ENCODE measurements around the gene ETV7.
"Not testable (repeated sequence)": the region's sequence is repeated elsewhere in the genome, so short reads cannot be mapped to it uniquely, and the experiment has no call there.

ETV7 gene

DNA sequence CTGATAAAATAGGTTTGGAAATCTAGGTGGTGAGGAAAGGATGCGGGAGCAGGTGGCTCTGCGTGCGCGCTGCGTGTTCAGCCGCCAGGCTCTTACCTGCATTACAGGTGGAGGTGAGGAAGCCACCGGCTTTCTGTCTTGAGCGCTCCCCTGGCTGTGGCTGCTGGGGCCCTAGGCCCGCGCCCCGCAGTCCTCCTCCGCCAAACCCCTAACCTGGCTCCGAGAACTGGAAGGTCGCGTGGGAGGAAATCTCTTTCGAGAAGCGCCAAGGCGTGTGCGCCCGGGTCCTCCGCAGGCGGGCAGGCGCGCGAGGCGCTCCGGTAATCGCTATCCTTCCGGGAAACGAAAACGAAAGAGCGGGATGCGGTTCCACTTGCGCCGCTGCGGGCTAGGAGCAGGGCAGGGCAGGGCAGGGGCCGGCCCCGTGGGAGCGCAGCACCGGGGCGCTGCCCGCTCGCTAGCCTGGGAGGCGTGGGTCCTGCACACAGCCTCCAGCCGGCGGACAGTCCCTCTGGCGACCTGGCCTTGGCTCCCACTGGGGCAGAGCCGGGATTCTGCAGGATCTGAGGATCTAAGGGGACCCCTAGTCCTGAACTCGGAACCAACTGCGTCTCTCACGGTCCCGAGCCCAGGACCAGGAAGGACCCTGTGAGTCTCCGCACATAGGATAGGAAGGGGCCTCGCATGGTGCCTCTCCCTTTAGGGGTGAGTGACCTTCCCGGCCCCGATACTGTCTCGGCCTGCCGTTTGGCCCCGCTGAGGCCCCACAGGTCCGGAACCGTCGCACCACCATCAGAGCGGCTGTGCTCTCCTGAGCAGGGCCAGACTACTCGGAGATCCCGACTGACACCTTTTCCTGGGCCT is at the start of gene ETV7:
TSS of gene ETV7 (minus strand) at position 230 of the 864 bp plus-strand sequence. CDS start at position 102, 128 bp downstream.
- DNase-seq (ENCODE audit: low read depth, low spot score), result no peak

DNA sequence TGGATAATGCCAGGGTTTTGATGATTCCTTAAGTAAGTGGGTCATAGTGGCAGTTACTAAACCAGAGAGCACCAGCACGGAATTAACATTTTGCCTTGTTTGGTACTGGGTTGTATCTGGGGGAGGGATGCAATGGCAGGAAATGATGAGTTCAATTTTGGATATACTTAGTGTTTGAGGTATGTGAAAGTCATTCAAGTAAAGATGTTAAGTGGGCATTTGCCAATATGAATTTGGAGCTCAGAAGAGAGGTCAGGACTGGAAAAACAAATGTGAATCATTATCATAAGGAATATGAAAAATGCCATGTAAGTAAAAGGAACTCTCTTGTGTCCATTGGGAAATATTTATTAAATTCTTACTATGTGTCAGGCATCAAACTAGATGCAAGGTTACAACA is 49.0 kb upstream of the ETV7 start:
- DNase-seq (ENCODE audit: low read depth, low spot score), result no peak

DNA sequence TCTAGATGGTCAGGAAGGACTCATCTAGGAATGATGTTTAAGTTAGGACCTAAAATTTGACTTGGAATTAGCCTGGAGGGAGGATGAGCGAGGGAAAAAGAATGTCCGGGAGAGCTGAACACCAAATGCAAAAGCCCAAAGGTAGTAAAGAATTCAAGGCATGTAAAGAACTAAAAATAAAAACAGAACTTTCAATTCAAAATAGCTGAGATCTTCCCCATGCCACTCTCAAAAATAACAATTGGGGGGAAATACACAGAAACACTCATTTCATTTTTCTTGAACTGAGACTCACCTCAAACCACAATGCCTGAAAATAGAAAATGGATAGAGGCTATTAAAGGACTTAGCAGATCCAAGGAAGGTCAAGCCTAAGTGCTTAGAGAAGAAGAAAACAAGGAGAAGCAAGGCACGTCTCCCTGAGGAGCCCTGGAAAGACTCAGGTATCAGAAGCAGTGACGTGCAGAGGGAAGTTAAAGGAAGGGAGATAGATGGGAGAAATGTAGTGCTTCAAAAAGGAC is 44.7 kb upstream of the ETV7 start:
- DNase-seq (ENCODE audit: low read depth, low spot score), result no peak

DNA sequence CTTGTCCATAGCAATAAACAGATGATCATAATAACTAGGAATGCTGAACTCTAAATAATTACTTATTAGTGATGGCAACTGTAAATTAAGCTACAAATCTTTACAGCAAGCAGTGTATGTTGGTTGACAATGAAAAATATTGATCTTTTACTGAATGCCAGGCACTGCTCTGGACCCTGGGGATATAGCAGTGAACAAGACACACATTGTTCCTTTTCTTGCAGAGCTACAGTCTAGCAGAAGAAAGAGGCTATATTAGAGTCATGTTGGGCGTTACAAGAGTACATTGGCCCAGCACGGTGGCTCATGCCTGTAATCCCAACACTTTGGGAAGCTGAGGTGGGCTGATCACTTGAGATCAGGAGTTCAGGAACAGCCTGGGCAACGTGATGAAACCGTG is 43.7 kb upstream of the ETV7 start:
- DNase-seq (ENCODE audit: low read depth, low spot score), result no peak

DNA sequence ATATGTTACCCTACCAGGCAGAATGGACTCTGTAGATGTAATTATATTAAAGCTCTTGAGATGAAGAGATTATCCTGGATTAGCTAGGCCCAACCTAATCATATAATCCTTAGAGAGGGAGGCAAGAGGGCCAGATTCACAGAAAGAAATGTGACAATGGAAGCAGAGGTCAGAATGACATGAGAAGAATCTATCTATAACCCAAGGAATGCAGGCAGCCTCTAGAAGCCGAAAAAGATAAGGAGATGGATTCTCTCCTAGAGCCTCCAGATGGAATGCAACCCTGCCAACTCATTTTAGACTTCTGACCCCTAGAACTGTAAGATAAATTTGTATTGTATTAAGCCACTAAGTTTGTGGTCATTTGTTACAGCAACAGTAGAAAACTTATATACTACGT is 42.9 kb upstream of the ETV7 start:
- no peak for DNase-seq (ENCODE audit: low read depth, low spot score)

DNA sequence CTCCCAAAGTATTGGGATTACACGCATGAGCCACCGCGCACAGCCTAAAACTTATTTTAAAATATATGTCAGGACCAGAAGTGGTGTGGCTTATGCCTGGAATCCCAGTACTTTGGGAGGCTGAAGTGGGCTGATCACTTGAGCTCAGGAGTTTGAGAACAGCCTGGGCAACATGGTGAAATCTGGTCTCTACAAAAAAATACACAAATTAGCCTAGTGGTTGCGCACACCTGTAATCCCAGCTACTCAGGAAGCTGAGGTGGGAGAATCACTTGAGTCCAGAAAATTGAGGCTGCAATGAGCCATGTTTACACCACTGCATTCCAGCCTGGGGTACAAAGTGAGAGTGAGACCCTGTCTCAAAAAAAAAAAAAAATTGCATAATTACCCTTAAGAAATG is 41.4 kb upstream of the ETV7 start:
- DNase-seq (ENCODE audit: low read depth, low spot score), result no peak

DNA sequence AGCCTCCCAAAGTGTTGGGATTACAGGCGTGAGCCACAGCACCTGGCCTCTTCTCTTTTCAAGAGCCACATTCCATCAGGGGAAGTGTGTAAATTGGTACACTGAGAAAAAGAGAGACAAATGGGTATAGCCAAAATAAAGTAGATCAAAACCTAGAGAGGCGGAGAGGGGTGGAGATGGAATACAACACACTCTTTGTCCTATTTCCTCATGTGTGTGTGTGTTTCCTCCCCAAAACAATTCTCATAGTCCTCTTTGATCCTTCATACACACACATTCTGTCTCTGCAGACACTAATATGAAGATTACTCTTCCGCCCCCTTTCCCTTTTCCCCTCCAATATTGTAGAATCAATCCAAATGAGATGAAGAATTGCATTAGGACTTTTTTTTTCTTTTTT is 39.2 kb upstream of the ETV7 start:
- no peak for DNase-seq (ENCODE audit: low read depth, low spot score)

DNA sequence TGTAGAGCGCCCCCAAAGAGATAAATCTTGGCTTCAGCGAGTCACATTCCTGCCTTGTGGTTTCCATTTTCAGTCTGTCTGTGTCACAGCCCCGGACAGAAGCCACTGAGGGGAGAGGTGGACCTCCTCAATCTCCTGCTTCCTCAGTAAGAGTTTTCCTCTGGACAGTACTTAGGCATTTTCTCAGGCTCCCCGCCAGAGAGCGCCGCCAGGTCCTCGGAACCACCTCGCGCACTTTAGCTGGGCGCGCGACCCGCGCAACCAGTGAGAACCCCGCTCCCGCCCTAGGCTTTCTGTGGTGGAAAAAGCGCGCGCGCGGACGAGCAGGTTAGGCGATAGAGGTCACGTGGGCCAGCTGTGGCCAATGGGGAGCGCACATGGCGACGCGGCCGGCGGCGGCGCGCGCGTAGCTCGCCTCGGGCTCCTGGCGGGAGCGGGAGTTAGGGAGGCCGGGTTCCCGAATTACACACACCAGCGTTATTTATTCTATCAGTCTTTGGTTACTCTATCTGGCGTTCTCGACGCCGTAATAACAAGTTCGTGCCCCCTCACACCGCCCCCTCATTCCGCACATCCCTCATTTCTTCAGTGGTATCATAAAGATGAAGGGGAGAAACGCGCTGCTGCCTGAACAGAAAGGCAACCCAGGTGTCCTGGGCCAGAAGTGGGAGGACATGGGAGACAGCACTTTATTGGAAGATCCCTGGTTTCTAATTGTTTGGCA is 35.8 kb upstream of the ETV7 start:
- DNase-seq (ENCODE audit: low read depth, low spot score), result peak; percentile 98

DNA sequence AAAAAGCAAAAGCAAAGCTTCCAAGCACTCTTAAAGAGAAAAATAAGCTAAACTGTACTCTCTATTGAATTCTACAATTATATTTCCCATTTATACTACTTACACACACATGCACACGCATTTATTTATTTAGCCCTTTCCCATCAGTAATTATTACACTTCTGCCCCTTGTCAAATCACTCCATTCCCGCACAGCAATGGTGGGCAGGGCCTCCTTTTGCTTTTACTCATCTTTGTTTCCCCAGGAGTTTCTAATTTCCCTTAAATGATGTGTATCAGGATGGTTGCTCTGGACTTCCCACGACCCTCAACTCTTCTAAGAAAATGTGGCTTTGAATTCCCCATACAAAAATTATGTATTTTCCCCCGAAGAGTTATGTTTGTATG is 35.2 kb upstream of the ETV7 start:
- DNase-seq (ENCODE audit: low read depth, low spot score), result no peak

DNA sequence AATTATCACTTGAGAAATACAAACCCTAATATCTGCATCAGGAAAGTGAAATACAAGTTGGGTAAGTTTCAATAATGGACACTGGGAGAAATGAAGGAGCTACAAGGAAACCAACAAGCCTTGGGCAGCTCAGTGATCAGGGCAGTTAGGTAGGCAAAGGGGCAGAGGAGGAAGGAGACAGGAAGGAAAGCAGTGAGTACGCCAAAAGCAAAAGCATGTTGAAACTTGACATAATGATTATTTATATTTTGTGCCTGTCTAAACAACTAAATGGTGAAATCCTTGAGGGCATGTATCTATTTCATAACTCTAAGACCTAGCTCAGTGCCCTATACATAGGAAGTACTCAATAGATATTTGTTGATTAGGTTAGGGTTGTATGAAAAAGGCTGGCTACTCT is 31.8 kb upstream of the ETV7 start:
- DNase-seq (ENCODE audit: low read depth, low spot score), result no peak

DNA sequence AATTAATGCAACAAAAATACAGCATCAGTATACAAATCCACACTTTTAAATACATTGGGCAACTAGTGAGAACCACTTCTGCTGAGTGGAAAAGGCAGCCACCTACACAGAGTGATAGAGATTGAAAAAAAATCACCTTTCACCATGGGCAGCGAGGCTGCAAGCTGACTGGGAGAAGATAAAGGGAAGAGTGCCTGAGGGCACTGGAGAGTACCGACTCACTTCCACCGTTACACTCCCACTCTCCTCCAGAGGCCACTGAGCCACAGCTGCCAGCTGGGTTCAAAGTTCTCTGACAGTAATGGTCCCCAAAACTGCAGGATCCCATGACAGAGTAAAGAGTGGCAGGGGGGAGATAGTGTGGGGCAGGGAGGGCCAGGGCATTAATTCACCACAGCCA is 31.1 kb upstream of the ETV7 start:
- no peak for DNase-seq (ENCODE audit: low read depth, low spot score)

DNA sequence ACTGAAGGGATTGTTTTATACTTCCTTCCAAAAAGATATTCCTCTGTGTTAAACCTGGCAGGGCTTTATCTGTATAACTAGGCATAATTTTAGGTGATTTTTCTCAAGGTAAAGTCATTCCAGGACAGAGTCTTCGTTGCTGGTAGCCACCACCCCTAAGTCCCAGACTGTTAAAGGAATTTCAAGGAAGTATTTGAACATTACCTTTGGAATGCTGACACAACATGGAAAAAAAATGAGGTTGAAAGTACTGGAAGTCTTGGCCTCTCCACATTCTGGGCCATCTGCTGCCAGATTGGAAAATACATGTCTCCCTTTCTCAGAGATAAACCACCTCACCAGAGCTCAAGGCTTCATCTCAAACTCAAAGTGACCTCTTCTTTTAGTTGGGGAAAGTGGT is 27.0 kb upstream of the ETV7 start:
- no peak for DNase-seq (ENCODE audit: low read depth, low spot score)

DNA sequence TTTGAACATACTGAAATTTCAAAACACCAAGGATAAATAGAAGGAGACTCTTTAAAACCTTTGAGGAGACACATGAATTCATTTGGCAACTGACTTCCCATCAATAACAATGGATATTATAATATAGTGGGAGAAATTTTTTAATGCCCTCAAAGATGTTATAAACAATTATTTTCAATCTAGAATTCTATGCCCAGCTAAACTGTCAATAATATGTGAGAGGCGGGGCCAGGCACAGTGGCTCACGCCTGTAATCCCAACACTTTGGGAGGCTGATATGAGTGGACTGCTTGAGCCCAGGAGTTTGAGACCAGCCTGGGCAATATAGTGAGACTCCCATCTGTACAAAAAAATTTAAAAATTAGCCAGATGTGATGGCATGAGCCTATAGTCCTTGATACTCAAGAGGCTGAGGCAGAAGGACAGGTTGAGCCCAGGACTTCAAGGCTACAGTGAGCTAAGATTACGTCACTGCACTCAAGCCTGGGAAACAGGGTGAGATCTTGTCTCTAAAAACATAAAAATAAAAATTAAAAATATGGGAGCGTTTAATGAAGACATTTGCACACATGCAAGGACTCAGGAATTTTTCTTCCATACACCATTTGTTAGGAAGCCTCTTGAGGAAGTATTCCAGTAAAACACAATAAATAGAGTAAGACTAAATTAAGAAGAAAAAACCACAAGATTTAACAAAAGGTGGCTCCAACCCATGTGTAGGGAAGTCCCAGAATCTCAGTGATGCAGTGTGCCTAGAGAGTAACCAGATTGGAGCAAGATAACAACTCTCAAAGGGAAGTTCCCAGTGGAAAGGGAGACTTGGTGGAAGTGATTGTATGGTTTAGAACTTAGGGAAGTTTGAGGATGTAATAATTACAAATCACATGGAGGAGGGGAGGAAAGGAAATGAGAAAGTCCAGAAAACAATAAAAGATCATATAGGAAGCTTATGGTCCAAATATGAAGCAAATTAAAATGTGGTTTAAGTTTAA is 26.3 kb upstream of the ETV7 start:
- DNase-seq (ENCODE audit: low read depth, low spot score), result no peak

DNA sequence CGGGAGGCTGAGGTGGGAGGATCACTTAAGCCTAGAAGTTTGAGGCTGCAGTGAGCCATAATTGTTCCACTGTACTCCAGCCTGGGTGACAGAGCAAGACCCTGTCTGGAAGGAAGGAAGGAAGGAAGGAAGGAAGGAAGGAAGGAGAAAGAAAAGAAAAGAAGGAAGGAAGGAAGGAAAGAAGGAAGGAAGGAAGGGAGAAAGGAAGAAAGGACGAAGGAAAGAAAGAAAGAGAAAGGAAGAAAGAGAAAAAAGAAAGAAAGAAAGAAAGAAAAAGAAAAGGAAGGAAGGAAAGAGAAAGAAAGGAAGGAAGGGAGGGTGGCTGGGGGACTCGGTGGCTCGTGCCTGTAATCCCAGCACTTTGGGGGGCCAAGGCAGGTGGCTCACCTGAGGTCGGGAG is 22.2 kb upstream of the ETV7 start:
- DNase-seq (ENCODE audit: low read depth, low spot score), result not testable (repeated sequence)

DNA sequence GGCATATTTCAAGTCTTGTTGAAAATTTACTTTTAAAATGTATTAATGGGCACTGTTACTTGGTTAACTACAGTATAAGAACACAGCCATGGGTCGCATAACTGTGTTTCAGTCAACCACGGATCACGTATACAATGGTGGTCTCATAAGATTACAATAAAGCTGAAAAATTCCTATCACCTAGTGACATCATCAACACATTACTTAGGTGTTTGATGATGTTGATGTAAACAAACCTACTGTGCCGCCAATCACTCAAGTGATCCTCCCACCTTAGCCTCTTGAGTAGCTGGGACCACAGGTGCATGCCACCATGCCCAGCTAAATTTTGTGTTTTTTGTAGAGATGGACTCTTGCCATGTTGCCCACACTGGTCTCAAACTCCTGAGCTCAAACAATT is 16.7 kb upstream of the ETV7 start:
- no peak for DNase-seq (ENCODE audit: low read depth, low spot score)

DNA sequence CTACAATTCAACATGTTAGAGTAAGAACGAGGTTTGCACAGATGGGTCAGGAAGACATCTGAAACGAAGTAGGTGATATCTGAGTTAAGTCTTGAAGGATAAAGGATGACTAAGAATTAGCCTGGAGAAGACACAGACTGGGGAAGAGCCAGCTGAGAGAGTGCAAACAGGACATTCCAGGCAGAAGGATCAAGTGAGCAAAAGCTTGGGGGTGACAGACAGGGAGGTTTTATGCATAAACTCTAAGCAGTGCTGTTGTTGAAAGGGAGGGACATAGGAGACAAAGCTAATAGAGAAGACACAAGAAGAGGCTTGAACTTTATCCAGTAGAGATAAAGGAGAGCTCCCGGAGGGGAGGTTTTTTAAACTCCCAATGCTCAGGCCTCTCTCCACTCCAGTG is 15.0 kb upstream of the ETV7 start:
- no peak for DNase-seq (ENCODE audit: low read depth, low spot score)

DNA sequence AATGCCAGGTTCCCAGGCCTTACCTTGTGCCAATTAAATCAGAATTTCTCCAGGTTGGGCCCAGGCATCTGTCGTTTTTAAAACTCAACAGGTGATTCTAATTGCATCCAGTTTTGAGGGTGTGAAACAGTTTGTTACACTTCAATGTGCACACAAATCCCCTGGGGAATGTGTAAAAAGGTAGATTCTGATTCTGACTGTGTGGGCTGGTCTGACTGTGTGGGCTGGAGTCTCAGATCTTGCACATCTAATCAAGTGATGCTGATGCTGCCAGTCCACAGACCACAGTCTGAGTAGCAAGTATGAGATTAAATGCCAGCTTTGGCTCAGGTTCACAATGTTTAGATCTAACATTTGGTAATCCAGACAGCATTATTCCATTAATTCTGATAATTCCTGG is 12.5 kb upstream of the ETV7 start:
- no peak for DNase-seq (ENCODE audit: low read depth, low spot score)

DNA sequence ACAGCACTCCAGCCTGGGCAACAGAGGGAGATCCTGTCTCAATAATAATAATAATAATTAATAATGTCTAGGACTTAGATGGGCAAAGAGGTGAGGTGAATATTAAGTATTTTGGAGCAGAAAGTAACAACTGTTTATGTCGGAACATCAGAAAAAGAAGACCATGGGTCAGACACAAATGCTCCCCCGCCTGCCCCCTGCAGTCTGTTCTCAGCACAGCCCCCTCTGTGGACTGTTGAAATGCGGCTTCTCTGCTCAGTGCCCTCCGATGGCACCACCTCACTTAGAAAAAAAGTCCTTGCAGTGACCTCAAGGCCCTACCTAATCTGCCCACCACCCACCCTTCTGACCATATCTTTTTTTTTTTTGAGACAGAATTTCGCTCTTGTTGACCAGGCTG is 5.2 kb upstream of the ETV7 start:
- DNase-seq (ENCODE audit: low read depth, low spot score), result no peak

DNA sequence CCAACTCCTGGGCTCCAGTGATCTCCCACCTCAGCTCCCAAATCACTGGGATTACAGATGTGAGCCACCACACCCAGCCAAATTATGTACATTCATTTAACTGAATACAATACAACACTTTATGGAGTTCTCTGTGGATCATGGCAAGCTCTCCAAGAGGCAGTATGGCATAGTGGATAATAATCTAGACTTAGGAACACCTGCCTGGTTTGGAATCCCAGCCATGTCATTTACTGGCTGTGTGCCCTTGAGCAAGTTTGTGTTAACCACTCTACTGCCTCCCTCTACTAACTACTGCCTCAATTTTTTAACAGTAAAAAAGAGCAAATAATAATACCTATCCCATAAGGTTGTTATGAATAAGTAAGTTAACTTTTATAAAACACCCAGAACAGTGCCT is 1.9 kb upstream of the ETV7 start:
- DNase-seq (ENCODE audit: low read depth, low spot score), result no peak

DNA sequence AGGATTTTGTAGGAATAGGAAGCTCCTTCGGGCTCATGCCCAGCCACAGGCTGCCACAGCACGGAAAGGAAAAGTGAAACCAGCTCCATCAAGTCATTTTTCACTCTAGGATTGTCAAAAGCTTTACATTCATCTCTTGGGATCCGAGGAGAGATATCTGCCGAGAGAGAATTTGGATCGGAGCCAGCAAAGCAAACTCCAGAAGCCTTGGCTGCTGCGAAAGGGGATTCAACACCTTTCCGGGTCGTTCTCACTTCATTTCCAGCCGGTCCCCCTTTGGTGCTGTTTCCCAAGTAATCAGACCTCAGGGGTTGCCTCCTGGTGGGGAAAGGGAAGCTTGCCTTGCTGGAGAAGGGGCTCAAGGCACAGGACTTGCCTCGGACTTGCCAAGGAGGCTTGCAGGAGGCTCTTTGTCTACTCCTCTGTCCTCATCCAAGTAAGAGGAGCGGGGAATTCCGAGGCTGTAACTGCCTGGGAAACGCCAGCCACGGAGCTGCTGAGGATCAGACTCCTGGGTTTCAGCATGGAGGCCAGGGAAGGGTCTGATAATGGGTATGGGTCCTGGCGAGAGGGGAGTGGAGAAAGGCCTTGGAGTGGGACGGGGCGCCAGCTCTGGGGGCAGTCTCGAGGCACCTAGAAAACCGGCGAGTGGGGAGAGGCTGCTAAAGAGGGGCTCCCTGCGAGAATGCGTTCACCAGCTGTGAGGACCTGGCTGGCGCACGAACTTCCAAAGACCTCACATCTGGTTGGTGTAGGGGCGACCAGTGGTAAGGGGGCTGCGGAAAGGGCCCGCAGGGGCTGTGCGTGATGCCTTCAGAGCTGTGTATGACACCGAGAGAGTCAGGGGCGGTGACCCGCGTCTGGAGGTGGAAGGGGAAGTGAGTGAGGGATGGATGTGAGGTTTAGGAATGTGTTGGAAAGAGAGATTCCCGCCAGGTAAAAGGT is 702 bp downstream of the ETV7 start:
- peak; percentile 33 for DNase-seq (ENCODE audit: low read depth, low spot score)

DNA sequence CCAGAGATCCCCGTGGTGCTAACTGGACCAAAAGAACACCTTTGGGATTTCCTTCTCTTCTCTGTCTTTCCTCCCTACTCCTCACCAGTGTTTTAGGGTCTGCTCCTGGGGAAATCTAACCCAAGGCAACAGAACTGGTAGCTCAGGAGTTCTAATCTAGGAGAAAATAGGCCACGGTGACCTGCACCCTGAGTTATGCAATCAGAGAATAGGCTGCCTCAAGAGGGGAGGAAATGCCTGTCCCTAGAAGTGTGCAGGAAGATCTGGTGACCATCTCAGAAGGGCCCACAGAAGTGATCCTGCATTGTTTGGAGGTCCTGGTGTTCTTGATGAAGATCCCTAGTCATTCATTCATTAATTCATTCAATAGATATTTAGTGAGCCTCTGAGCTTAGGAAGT is 3.4 kb downstream of the ETV7 start:
- no peak for DNase-seq (ENCODE audit: low read depth, low spot score)
